G401.6 (cell line): ENCODE results near the gene CCL13.

Source experiments
- FAIRE-seq: peaks from 2 replicates; lab custom pipeline; 2012; peaks lifted over from hg19 to GRCh38; lab: Jason Lieb, UNC

Gene CCL13

DNA sequence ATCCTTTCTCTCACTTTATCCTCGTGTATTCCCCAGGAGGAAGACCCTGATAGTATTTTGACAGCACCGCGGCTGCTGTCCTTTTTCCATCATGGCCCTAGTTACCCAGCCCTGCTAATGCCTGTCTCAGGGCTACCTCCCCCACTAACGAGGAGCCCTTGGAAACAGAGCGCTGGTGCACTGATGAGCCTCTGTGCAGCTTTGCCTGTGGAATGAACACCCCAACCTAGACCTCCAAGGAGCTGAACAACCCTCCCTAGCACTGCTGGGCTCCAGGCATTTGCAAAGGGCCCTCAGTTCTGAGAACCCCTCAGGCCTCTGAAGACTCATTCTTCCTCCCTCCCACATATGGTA lies 30.0 kb downstream of the CCL13 start:
- no peak for FAIRE-seq

DNA sequence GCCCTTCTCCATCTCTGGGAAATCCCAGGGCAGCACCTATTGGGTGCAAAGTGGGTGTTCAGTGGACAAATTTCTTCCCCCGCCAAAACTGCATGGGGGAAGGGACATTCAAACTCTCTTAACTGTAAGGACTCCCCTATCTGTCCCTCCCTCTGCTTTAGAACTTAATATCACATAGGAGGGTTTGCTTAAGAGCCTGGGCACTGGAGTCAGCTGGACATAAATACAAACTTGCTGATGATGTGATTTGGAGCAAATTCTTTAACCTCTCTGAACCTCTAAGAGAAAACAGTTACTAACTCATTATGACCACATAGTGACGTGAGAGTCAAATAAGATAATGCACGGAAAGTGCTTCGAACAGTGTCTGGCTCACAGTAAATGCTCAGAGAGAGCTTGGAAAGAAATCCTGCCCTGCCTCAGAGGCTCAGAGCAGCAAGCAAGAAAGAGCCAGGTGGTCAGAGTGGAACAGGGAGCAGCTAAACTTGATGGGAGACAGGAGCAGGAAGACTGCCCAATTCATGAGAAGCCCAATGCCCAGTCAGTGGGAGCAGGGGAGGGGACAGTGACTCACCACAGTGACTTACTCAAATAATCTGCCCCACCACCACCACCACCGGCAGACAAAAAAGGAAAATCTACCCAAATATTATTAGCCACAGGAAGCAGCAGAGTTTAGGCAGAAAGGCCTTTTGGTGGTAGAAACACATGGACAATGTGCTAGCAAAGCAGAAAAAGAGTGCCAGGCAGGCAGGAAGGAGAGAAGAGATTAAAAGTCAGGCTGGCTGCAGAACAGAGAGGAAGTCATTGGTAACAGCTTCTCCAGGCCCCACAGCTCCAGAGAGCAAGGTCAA lies 30.6 kb downstream of the CCL13 start:
- no peak for FAIRE-seq

DNA sequence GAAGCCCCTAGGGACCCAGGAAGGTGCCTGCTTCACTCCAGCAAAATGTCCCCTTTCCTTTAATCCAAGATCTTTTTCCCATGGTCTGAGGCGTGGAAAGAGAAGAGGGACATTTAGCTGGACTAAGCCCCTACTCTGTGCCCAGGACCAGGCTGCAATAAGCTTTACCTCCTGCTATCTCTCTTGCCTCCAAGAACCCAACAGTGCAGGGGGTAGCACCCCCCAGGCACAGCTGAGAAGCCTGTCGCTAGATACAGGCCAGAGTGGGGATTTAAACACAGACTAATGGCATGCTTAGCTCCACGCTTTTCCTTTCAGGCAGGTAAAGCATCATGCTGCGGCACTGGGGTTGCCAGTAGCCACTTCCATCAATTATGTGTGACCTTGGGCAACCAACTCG lies 31.3 kb downstream of the CCL13 start:
- no peak for FAIRE-seq

DNA sequence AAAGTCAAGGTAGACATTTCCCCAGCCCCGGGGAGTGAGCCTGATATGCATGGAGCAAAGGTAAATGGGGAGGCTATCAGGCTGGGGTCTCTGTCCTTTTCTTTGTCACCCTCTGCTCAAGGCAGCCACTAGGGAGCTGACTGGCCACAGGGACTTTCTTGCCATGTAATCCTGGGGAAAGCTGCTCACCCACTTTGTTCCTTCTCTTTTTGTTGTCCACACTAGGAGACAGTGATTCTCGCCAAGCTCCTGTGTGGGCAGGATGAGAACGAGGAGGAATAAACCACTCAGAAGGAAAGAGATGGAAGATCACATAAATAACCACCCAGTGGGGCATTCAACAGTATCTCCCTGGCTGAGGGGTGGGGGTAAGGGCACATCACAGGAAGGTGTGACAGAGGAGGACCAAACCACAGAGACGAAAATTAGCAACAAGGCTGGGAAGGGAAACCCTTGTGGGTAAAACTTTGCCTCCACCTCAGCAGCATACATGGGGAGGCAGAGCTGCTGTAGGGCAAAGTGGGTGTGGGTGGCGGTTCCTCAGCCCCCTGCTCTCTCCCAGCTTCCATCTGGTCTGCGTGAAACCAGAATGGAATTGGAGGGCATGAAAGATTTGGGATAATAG lies 33.0 kb downstream of the CCL13 start:
- no peak for FAIRE-seq

DNA sequence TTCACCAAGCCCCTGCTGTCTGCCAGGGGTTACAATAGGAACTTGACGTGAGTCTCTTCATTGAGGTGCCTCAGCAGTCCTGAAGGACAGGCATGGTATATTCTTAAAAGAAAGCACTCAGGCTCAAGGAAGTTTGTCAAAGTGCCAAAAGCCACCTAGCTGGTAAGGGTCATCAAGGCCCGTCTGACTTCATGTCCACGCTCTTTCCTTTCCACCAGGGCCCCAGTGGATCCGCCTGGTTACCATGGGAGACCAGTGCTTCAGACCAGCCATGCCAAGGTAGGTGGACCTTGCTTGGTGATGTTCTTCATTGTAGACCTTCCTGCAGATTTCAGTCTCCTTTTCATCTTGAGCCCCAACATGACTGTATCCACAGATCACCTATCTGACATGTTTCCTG lies 34.4 kb downstream of the CCL13 start:
- no peak for FAIRE-seq

DNA sequence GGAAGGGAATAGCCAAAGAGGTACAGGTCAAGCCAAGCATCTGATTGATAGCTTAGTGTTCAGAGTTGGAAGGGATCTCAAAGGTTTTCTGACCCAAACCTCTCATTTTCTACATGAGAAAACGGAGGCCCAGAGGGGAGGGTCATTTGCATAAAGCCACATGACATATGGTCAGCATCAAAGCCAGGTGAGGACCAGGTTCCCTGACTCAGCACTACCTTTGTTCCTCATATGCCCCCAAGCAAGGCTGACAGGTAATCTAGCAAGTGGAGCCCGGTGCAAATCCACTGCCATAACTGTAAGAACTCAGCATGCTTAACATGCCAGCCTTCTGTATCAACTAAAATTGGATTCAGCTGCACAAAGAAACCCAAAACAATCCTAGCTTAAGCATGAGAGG lies 35.0 kb downstream of the CCL13 start:
- FAIRE-seq, result no peak

DNA sequence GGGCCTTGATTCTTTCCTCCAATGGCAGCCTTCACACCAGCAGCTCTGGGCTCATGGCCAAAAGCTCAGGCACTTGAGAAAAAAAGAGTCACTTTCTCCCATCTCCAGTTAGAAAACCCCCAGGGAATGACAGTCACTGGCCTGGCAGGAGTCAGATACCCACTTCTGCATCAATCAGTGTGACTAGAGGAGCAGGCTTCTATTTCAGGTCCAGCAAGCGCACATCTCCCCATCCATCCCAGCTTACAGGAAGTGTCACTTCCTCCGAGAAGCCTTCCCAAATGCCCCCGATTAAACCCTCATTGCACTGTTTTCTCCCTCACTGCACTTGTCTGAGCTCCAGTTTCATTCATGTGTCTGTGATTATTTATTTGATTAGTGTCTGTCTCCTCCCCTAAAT lies 37.1 kb downstream of the CCL13 start:
- FAIRE-seq, result no peak

DNA sequence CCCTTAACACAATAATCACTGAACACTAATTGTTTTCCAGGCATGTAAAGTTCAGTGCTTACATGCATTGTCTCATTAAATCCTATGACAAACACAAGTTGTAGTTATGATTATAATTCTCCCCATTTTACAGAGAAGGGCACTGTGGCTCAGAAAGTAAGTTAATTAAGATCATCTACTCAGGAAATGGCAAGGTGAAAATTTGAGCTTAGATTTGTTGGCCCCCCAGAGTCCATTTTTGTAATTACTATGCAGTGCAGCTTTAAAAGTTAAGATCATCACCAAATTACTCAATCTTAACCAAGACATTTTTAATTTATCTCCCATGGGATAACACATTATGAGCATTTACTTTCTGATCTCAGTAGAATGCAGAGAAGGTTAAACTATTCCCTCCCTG lies 41.0 kb downstream of the CCL13 start:
- no peak for FAIRE-seq

DNA sequence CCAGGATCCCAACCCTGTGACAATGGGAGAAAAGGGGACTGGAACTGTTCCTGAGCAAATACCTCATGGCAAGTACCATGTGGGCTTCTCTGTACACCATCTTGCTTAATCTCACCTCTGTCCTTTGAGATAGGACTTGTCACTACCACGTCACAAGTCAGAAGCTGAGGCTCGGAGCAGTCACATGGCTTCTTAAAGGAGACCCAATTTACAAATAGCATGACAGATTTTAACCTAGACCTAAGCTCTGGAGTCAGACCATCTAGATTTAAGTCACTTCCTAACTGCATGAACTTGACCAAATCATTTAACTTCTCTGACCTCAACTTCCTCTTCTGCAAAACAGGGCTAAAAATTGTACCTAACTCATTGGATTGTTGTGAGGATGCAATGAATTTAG lies 42.7 kb downstream of the CCL13 start:
- no peak for FAIRE-seq

DNA sequence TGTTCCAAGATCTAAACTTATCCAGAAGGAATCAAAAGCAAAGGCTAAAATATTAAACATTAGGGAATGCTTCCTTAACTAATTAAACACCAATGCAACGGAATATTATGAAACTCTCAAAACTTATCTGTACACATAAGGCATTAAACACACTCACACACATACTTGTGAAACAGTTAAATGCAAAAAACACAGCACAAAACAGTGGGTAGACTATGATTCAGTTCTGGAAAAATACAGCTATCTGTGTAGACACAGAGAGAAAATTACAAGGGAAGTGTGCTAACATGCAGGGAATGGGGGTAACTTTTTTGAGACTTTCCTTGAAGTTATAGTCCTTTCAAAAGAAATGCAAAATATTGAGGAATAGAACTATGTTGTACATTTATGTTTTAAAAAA lies 43.4 kb downstream of the CCL13 start:
- FAIRE-seq, result no peak

DNA sequence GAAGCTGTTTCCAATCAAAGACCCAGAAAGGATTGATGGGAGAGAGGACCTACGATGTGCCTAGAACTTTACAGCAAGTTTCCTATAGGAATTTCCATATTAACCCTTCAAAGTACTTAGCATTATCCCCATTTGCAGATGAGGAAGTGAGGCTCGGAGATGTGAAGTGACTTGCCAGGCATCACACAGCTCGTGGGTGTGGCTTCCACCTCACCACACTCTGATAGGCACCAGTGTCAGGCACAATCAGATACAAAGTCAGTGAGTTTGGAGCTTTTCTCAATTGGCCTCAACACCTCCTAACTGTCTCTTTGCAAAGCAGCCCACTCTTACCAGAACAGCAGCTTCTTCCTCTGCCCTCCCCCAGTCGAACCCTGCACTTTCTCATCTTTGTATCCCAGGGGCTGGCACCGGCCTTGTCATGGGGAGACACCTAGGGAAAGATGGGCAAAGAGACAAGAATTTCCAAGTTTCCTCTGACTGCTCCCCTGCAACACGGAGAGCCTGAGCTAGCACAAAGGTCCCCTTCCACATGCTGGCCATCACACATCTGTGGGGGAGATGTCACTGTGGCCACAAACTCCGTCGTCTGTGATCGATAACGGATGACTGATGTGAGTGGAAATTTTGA lies 44.1 kb downstream of the CCL13 start:
- no peak for FAIRE-seq

DNA sequence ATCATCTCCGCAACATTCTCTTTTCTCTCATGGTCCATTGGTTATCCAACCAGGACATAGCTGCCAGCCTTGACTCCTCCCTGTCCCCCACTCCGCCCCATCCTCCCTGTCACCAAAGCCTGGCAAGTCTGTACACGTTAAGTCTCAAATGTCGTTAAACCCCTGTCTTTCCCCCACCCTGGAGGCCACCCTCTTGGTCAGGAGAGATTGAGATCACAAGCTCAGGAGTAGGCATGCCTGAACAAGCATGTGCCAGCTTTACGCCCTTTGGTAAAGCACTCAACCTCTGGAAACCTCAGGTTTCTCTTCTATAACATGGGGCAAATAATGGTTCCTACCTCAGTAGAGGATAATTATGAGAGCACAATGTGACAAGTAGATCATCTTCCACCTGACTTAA lies 44.9 kb downstream of the CCL13 start:
- FAIRE-seq, result no peak

DNA sequence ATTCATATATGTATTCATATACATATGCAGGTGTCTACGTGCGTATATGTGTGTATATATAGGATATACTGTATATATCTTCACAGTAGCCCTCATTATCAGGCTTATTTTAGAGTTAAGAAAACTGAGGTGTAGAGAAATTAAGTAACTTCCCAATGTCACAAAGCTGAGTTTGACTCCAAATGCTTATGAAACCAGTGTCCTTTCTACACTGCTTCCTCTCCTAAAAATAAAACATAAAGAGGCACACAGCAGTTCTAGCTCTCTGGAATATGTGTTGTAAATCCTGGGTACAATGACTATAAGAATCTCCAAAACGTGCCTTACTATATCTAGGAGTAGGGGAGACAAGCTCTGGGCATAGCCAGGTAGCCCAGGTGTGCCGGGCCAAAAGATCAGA lies 46.7 kb downstream of the CCL13 start:
- no peak for FAIRE-seq

DNA sequence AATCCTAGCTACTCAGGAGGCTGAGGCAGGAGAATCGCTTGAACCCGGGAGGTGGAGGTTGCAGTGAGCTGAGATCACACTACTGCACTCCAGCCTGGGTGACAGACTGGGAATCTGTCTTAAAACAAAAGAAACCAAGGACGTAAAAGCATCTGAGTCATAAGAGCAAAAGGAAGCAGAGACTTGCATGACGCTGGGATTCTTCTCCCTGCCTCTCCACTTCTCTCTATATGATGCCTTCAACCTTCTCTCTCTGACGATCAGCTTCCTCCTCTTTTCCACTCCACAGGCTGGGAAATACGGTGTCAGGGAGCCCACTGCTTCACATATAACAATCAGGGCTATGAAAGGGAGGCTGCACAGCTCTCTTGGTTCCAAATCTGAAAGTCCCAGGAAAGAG lies 49.9 kb downstream of the CCL13 start:
- no peak for FAIRE-seq
